GM04503 (cell line): Measurements from ENCODE around the gene MYCBPAP.

Experiments
- DNase-seq: peaks from one replicate; pipeline ENCODE4 v3.0.0-alpha.2; 2012; ENCODE audit warnings: low read depth

Gene MYCBPAP

GRCh38 chr17:50507871-50508572 is at the start of gene MYCBPAP:
TSS of gene MYCBPAP (plus strand) at chr17:50508439. CDS start at chr17:50508675, 236 bp downstream.
- DNase-seq, result no peak

GRCh38 chr17:50458701-50459676 is 49.2 kb upstream of the MYCBPAP start:
- no peak for DNase-seq

- DNase-seq, result no peak
Measured at GRCh38 chr17:50459756-50460155, 48.5 kb upstream of the MYCBPAP start.

- DNase-seq, result no peak
Measured at GRCh38 chr17:50460831-50461526, 47.3 kb upstream of the MYCBPAP start.

- no peak for DNase-seq
Measured at GRCh38 chr17:50461550-50462132, 46.6 kb upstream of the MYCBPAP start.

GRCh38 chr17:50462446-50462845 is 45.8 kb upstream of the MYCBPAP start:
- DNase-seq, result no peak

- no peak for DNase-seq
Measured at GRCh38 chr17:50464121-50464520, 44.1 kb upstream of the MYCBPAP start.

GRCh38 chr17:50464736-50465135 is 43.5 kb upstream of the MYCBPAP start:
- no peak for DNase-seq

GRCh38 chr17:50465171-50465570 is 43.1 kb upstream of the MYCBPAP start:
- no peak for DNase-seq

GRCh38 chr17:50465635-50466034 is 42.6 kb upstream of the MYCBPAP start:
- DNase-seq, result no peak

- DNase-seq, result no peak
Measured at GRCh38 chr17:50466371-50467113, 41.7 kb upstream of the MYCBPAP start.

GRCh38 chr17:50467114-50467854 is 41.0 kb upstream of the MYCBPAP start:
- DNase-seq, result no peak

GRCh38 chr17:50467855-50468303 is 40.4 kb upstream of the MYCBPAP start:
- no peak for DNase-seq

GRCh38 chr17:50468304-50469207 is 39.7 kb upstream of the MYCBPAP start, which contains the start of gene CHAD:
TSS of gene CHAD (minus strand) at chr17:50468880. CDS start at chr17:50468813, 67 bp downstream.
- no peak for DNase-seq

GRCh38 chr17:50469208-50469605 is 39.0 kb upstream of the MYCBPAP start:
- DNase-seq, result no peak

- no peak for DNase-seq
Measured at GRCh38 chr17:50469671-50470305, 38.5 kb upstream of the MYCBPAP start.

- no peak for DNase-seq
Measured at GRCh38 chr17:50470426-50470825, 37.8 kb upstream of the MYCBPAP start.

GRCh38 chr17:50471009-50471905 is 37.0 kb upstream of the MYCBPAP start:
- DNase-seq, result no peak
